HG02642 (cell line): ENCODE data around the gene ERAP2.

ENCODE experiments used
- ATAC-seq: cut with Tn5 transposase; IDR thresholded peaks from one replicate; pipeline ENCODE4 v1.9.1; 2021; ENCODE audit warnings: mild to moderate bottlenecking; ENCODE audit not compliant: unreplicated experiment, poor library complexity

ERAP2 gene

GRCh38 chr5:96952118-96952750, 75.9 kb downstream of the ERAP2 start:
- no peak for ATAC-seq

DNA sequence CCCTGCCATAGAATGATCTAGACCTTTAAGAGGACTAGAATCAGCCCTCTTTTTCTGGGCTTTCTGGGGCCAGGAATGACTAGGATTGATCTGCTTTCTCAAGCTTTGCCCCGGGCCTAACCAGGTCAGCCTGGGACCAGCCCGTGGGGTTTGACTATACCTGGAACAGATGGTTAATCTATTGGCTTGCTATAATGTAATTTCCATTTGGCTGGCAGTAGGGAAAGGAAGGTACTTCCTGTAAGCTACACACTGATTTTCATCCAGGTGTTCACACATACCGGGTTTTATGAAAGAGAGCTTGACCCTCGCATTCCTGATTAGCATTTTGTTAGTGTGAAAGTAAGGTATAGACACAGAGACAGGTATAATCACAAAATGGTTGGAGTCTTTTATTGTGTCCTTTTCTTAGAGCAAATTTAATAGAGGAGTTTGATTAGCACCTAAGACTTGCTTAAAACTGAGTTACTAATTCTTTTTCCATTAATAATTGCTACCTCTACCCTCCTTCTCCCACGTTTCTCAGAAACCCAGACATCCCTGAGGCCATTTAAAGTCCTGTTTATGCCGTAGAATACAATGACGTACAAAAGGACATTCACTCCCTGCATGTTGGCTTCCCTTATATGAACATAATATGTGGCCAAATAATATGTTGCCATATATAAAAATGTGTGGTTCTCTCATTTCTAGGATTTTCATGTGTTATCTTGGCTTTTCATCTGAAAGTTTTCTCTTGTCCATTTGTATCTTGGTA, 76.9 kb downstream of the ERAP2 start:
- ATAC-seq: no peak

DNA sequence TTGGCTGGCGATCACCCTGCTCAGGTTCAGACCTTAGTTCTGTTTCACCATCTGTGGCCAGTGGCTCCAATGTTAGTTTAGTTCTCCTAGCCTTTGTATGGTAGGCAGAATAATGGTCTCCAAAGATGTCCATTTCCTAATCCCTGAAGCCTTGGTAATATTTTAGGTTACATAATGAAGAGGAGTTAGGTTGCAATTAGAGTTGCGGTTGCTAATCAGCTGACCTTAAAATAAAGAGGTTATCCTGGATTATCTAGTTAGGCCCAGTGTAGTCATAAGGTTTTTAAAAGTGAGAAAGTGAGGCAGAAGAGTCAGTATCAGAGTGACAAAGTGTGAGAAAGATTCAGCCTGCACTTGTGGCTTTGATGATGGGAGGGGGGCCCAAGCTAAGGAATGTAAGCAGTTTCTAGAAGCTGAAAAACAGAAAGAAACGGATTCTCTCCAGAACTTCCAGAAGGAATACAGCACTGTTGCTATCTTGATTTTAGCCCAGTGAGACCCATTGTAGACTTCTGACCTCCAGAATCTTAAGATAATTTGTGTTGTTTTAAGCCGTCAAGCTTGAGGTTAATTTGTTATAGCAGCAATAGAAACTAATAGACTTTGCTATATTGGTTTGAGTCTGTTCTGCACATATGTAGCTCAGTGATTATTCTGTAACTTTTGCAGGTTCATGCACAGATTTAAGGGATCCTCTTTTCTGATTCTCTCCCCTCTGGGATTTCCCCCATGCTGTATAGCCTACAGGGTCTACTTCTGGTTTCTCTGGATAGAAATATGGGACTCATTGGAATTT, 81.2 kb downstream of the ERAP2 start:
- peak; percentile 54 for ATAC-seq

- ATAC-seq: no peak
Observed at GRCh38 chr5:96958977-96959376, 82.7 kb downstream of the ERAP2 start.

GRCh38 chr5:96961053-96961452, 84.8 kb downstream of the ERAP2 start:
- ATAC-seq: peak; percentile 50

GRCh38 chr5:96962540-96962991, 86.3 kb downstream of the ERAP2 start:
- no peak for ATAC-seq

- ATAC-seq: peak; percentile 53
Observed at GRCh38 chr5:96963267-96963666, 87.0 kb downstream of the ERAP2 start.

GRCh38 chr5:96966801-96967200, 90.5 kb downstream of the ERAP2 start:
- ATAC-seq: no peak

DNA sequence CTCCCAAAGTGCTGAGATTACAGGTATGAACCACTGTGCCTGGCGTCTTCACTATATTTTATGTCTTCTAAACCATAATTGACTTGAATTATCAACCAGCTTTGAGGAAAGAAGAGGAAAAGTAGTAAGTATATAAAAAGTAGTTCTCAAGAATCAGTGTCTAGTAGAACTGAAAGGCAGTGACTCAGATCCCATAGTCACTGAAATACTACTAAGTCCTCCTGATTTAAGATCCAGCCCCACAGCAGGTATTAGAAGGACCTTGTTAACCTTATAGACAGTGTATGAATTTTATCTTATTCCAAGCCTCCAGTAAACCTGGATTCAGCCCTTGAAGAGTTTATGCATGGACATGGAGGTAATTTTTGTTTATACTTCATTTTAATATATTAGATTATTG, 91.1 kb downstream of the ERAP2 start:
- no peak for ATAC-seq

DNA sequence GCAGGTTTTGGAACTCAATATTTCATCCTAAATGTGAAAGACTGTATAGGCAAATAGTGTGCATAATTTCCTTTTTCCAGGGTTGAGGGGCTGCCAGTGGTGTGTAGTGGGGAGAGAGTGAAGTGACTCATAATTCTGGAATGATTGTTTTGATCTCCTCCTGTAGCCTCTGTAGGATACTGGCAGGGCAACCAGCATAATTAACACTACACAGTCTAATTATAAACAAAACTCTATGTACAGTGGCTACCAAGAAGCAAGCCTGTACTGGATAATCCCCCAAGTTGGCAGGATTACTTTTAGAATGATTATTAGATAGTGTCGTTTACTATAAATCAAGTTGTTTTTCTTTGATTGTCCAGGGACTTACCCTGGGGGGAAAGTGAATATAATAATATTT, 91.8 kb downstream of the ERAP2 start:
- ATAC-seq: no peak

DNA sequence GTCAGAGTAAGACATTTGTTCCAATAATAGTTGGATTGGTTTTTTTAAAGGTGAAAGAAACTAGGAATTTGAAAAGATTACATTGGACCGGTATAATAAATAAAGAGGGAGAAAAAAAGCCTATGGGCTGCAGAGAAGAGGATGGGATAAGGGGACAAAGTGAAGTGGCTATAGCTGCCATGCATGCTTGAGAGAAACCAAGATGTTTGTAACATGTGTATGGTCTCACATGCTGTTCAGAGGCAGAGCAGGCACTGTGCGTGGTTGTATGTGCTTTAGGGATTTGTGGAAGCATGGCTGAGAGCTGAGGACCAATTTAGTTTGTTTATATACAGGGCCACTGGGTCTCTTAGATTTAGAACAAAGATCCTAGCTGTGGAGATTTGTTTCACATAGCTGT, 92.3 kb downstream of the ERAP2 start:
- ATAC-seq: no peak
